ENCODE data around the gene OBI1. TPM values are rescaled to one million over a fixed set of nuclear protein-coding genes. Genes with fewer than 3 reads are reported as not detected.

Gene OBI1
- total and polyA plus RNA-seq, 2 donors (not counting 1 experiment from before 2014, with no cell fraction given), result 3.1 to 15.4 TPM

DNA sequence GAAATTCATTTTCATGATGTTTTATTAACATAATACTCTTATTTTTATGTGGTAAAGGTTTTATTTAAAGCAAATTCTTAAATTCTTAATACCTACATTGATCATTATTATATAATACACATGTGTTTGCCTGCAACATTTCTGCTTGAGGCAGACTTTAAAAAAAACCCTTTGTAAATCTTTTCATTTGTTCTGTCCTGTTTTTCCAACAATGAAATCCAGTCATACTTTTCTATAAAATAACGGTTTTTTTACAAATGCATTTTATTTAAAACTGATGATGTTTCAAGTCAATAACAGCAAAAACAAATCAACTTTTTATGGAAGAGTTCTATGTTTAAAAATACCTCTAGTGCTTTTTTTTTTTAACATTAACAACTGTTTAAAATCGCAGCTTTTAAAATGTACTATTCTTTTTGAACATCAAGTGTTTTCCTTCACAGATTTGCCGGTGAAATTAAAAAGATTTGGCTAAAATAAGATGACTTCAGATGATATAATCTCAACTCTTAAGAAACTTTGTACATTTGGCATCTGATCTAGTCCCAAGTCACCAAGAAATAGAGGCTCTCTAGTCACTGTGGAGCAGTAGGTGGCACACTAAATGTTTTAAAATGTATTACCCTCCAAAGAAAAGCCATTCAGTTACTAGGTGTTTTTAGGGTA, 60.7 kb downstream of the OBI1 start:
- peaks cover 6 to 91% (median 85%) of the 10 kb centered on the region in 4 experiments for H3K27me3 ChIP-seq (replicated peaks in 1 of 4; ENCODE audit: control extremely low read depth in 1 of 4, control insufficient read depth in 3 of 4, insufficient read depth in 4 of 4, low read length in 3 of 4)
- H4K20me1 ChIP-seq (ENCODE audit: control insufficient read depth, insufficient read depth, low read length, poor library complexity, severe bottlenecking), result no peaks in the 10 kb centered on the region
- no peaks in the 10 kb centered on the region for H3K79me2 ChIP-seq (ENCODE audit: control insufficient read depth, insufficient read depth, low read length)
- no peak overlapping the region for H3K27ac ChIP-seq (ENCODE audit: low read length in 2 of 2)
- WGBS (ENCODE audit: insufficient coverage), result no CpG with 5 or more reads among the region's 3 CpGs
- no peak overlapping the region for H3K4me3 ChIP-seq (ENCODE audit: control extremely low read depth in 1 of 5, extremely low read depth in 1 of 5, insufficient read depth in 1 of 5, low read depth in 2 of 5, low read length in 4 of 5)
- H3K9ac ChIP-seq (ENCODE audit: low read length), result no peak overlapping the region
- no peak overlapping the region for H3K27ac Mint-ChIP-seq
- H3K27me3 Mint-ChIP-seq, result peaks cover 74% of the 10 kb centered on the region
- H3K4me2 ChIP-seq (replicated peaks; ENCODE audit: low read depth, low read length, poor library complexity, severe bottlenecking), result no peak overlapping the region
- peaks cover 22% of the 10 kb centered on the region for H3K4me1 Mint-ChIP-seq
- H3K9me3 Mint-ChIP-seq (ENCODE audit: insufficient read depth), result peaks cover 2% of the 10 kb centered on the region
- H3K4me1 ChIP-seq (ENCODE audit: control insufficient read depth in 2 of 2, insufficient read depth in 2 of 2, low read length in 2 of 2), result peaks cover 39 to 66% of the 10 kb centered on the region in 2 donors
- no peak overlapping the region for H3K4me3 Mint-ChIP-seq
- H3K36me3 ChIP-seq (replicated peaks in 1 of 2; ENCODE audit: control extremely low read depth in 1 of 2, control insufficient read depth in 1 of 2, extremely low read depth in 1 of 2, insufficient read depth in 2 of 2, low read length in 1 of 2), result no peaks in the 10 kb centered on the region
- no peak overlapping the region for H2AFZ ChIP-seq (ENCODE audit: insufficient read depth, low read depth, low read length, poor library complexity, severe bottlenecking)
- POLR2A ChIA-PET, result no interaction called here
- intact Hi-C loops (cut with micrococcal nuclease), result no loop called here
- TF ChIP-seq CTCF (IDR thresholded peaks at IDR 0.05) (no peak), EZH2 (IDR thresholded peaks at IDR 0.05; ENCODE audit: borderline replicate concordance, insufficient read depth, low read depth, low read length, poor library complexity, severe bottlenecking) (no peak)
- peaks cover 13 to 52% (median 14%) of the 10 kb centered on the region in 3 donors for H3K9me3 ChIP-seq (ENCODE audit: control extremely low read depth in 1 of 3, control insufficient read depth in 2 of 3, insufficient read depth in 1 of 3, low read length in 2 of 3)
- DNase-seq (peak; percentile 12), ATAC-seq (ENCODE audit: low read depth) (no peak)
- CTCF ChIA-PET, result no interaction called here

- peaks cover 77% of the 10 kb centered on the region for H3K27me3 Mint-ChIP-seq
- ATAC-seq (ENCODE audit: low read depth) (no peak), DNase-seq (no peak)
- TF ChIP-seq EZH2 (IDR thresholded peaks at IDR 0.05; ENCODE audit: borderline replicate concordance, insufficient read depth, low read depth, low read length, poor library complexity, severe bottlenecking) (no peak), CTCF (IDR thresholded peaks at IDR 0.05) (no peak)
- H3K27ac ChIP-seq (ENCODE audit: low read length in 2 of 2), result no peak overlapping the region
- H3K36me3 ChIP-seq (replicated peaks in 1 of 2; ENCODE audit: control extremely low read depth in 1 of 2, control insufficient read depth in 1 of 2, extremely low read depth in 1 of 2, insufficient read depth in 2 of 2, low read length in 1 of 2), result no peaks in the 10 kb centered on the region
- ChIA-PET POLR2A (no interaction called here), CTCF (no interaction called here)
- no peaks in the 10 kb centered on the region for H3K79me2 ChIP-seq (ENCODE audit: control insufficient read depth, insufficient read depth, low read length)
- no peak overlapping the region for H3K4me3 Mint-ChIP-seq
- peaks cover 13 to 49% (median 15%) of the 10 kb centered on the region in 3 donors for H3K9me3 ChIP-seq (ENCODE audit: control extremely low read depth in 1 of 3, control insufficient read depth in 2 of 3, insufficient read depth in 1 of 3, low read length in 2 of 3)
- H2AFZ ChIP-seq (ENCODE audit: insufficient read depth, low read depth, low read length, poor library complexity, severe bottlenecking), result no peak overlapping the region
- H3K9me3 Mint-ChIP-seq (ENCODE audit: insufficient read depth), result peaks cover 2% of the 10 kb centered on the region
- peaks cover 6 to 93% (median 86%) of the 10 kb centered on the region in 4 experiments for H3K27me3 ChIP-seq (replicated peaks in 1 of 4; ENCODE audit: control extremely low read depth in 1 of 4, control insufficient read depth in 3 of 4, insufficient read depth in 4 of 4, low read length in 3 of 4)
- H4K20me1 ChIP-seq (ENCODE audit: control insufficient read depth, insufficient read depth, low read length, poor library complexity, severe bottlenecking), result no peaks in the 10 kb centered on the region
- H3K9ac ChIP-seq (ENCODE audit: low read length), result no peak overlapping the region
- H3K4me1 ChIP-seq (ENCODE audit: control insufficient read depth in 2 of 2, insufficient read depth in 2 of 2, low read length in 2 of 2), result peaks cover 32 to 63% of the 10 kb centered on the region in 2 donors
- H3K27ac Mint-ChIP-seq, result no peak overlapping the region
- H3K4me3 ChIP-seq (ENCODE audit: control extremely low read depth in 1 of 5, extremely low read depth in 1 of 5, insufficient read depth in 1 of 5, low read depth in 2 of 5, low read length in 4 of 5), result no peak overlapping the region
- H3K4me2 ChIP-seq (replicated peaks; ENCODE audit: low read depth, low read length, poor library complexity, severe bottlenecking), result no peak overlapping the region
- H3K4me1 Mint-ChIP-seq, result peaks cover 19% of the 10 kb centered on the region
- 20% methylated on average over 1 of the region's 7 CpGs for WGBS (ENCODE audit: insufficient coverage)
- intact Hi-C loops (cut with micrococcal nuclease), result no loop called here
These were observed 61.4 kb downstream of the OBI1 start for GRCh38 chr13:78597602-78597932.

Measured in B cell (primary cell).